Activated CD4-positive, alpha-beta memory T cell treated with anti-CD3 and anti-CD28 coated beads for 36 hours (primary cell): ENCODE measurements around the gene KLK15. TPM values are rescaled to one million over a fixed set of nuclear protein-coding genes. Genes with fewer than 3 reads are reported as not detected.

Experiments used
- CTCF ChIA-PET: fragments of 350-600 bp; sonication (Branson Sonifier 250); formaldehyde crosslinking; loops from one replicate; lab custom pipeline; 2021; ENCODE audit warnings: antibody characterized with exemption, inconsistent platforms; lab: Charles Lee
- POLR2A ChIA-PET: fragments of 350-600 bp; sonication (Branson Sonifier 250); formaldehyde crosslinking; loops from one replicate; lab custom pipeline; 2021; ENCODE audit warnings: antibody characterized with exemption; lab: Charles Lee
- DNase-seq: peaks from one replicate; pipeline ENCODE4 v3.0.0-alpha.2; 2020
- H3K27ac Mint-ChIP-seq: one replicate; pipeline ENCODE4 v1.8.0; 2021; ENCODE audit warnings: mixed read lengths
- H3K27me3 Mint-ChIP-seq: one replicate; pipeline ENCODE4 v1.8.0; 2021; ENCODE audit warnings: mixed read lengths
- H3K36me3 Mint-ChIP-seq: one replicate; pipeline ENCODE4 v1.8.0; 2021; ENCODE audit warnings: mixed read lengths
- H3K4me1 Mint-ChIP-seq: one replicate; pipeline ENCODE4 v1.8.0; 2021; ENCODE audit warnings: low read depth, mixed read lengths
- H3K4me3 Mint-ChIP-seq: one replicate; pipeline ENCODE4 v1.8.0; 2021; ENCODE audit warnings: mild to moderate bottlenecking, mixed read lengths
- H3K9me3 Mint-ChIP-seq: one replicate; pipeline ENCODE4 v1.8.0; 2021; ENCODE audit warnings: mixed read lengths
- intact Hi-C: fragments of 100-400 bp; cut with micrococcal nuclease; formaldehyde crosslinking; loops from one replicate; pipeline ENCODE4 v1.15.1; 2023
- total RNA-seq, 2 experiments: library from RNA; stranded (reverse); gene quantifications; one replicate each; pipeline ENCODE4 v1.2.3, GENCODE V29; 2021

KLK15 gene
- total RNA-seq, 2 experiments from 2014 or later, result not detected

GRCh38 chr19:50797781-50798658 is 35.4 kb downstream of the KLK15 start:
- no peaks in the 10 kb centered on the region for H3K27me3 Mint-ChIP-seq
- ChIA-PET CTCF (interaction anchor here (0.6 kb wide), 1 partner anchor 11 kb away, joined by 3 read pairs; no protein-coding TSS in a partner anchor), POLR2A (no interaction called here)
- H3K4me1 Mint-ChIP-seq, result peaks cover 31% of the 10 kb centered on the region
- no peak for DNase-seq
- H3K36me3 Mint-ChIP-seq, result peaks cover 40% of the 10 kb centered on the region
- no peaks in the 10 kb centered on the region for H3K9me3 Mint-ChIP-seq
- no peak overlapping the region for H3K4me3 Mint-ChIP-seq
- H3K27ac Mint-ChIP-seq, result no peak overlapping the region
- intact Hi-C loops, result no loop called here

GRCh38 chr19:50797429-50797780 is 36.0 kb downstream of the KLK15 start:
- Mint-ChIP-seq H3K4me3 (no peak overlapping the region), H3K27me3 (no peaks in the 10 kb centered on the region), H3K27ac (no peak overlapping the region), H3K4me1 (peaks cover 24% of the 10 kb centered on the region), H3K9me3 (no peaks in the 10 kb centered on the region), H3K36me3 (peaks cover 34% of the 10 kb centered on the region)
- intact Hi-C loops, result no loop called here
- POLR2A ChIA-PET, result interaction anchor here (2.2 kb wide), 1 partner anchor 23 kb away, joined by 9 read pairs; no protein-coding TSS in a partner anchor
- CTCF ChIA-PET, result interaction anchor here (1.3 kb wide), 1 partner anchor 14 kb away, joined by 3 read pairs; no protein-coding TSS in a partner anchor
- no peak for DNase-seq

GRCh38 chr19:50796634-50797428 is 36.5 kb downstream of the KLK15 start:
- H3K4me1 Mint-ChIP-seq, result peaks cover 19% of the 10 kb centered on the region
- CTCF ChIA-PET, result interaction anchor here (1.3 kb wide), 1 partner anchor 13 kb away, joined by 3 read pairs; no protein-coding TSS in a partner anchor
- H3K4me3 Mint-ChIP-seq, result no peak overlapping the region
- no peaks in the 10 kb centered on the region for H3K27me3 Mint-ChIP-seq
- intact Hi-C loops, result no loop called here
- no peak overlapping the region for H3K27ac Mint-ChIP-seq
- no peaks in the 10 kb centered on the region for H3K9me3 Mint-ChIP-seq
- POLR2A ChIA-PET, result interaction anchor here (2.2 to 4.8 kb wide), 2 partner anchors 7 to 24 kb away, joined by 9 to 25 read pairs; no protein-coding TSS in a partner anchor
- peaks cover 28% of the 10 kb centered on the region for H3K36me3 Mint-ChIP-seq
- no peak for DNase-seq

GRCh38 chr19:50796128-50796633 is 37.2 kb downstream of the KLK15 start:
- intact Hi-C loops, result no loop called here
- H3K4me1 Mint-ChIP-seq, result peaks cover 17% of the 10 kb centered on the region
- ChIA-PET POLR2A (interaction anchor here (2.2 to 4.8 kb wide), 2 partner anchors 8 to 24 kb away, joined by 9 to 25 read pairs; no protein-coding TSS in a partner anchor), CTCF (interaction anchor here (1.3 kb wide), 1 partner anchor 13 kb away, joined by 3 read pairs; no protein-coding TSS in a partner anchor)
- DNase-seq, result no peak
- H3K36me3 Mint-ChIP-seq, result peaks cover 26% of the 10 kb centered on the region
- no peak overlapping the region for H3K27ac Mint-ChIP-seq
- H3K9me3 Mint-ChIP-seq, result no peaks in the 10 kb centered on the region
- no peaks in the 10 kb centered on the region for H3K27me3 Mint-ChIP-seq
- H3K4me3 Mint-ChIP-seq, result no peak overlapping the region

- POLR2A ChIA-PET, result interaction anchor here (2.2 to 4.8 kb wide), 2 partner anchors 9 to 25 kb away, joined by 9 to 25 read pairs; no protein-coding TSS in a partner anchor
- H3K36me3 Mint-ChIP-seq, result peaks cover 21% of the 10 kb centered on the region
- no peak overlapping the region for H3K27ac Mint-ChIP-seq
- CTCF ChIA-PET, result interaction anchor here (0.7 to 1.6 kb wide), 2 partner anchors 12 to 110 kb away, joined by 3 to 5 read pairs; no protein-coding TSS in a partner anchor
- intact Hi-C loops, result no loop called here
- DNase-seq, result no peak
- H3K27me3 Mint-ChIP-seq, result no peaks in the 10 kb centered on the region
- peaks cover 12% of the 10 kb centered on the region for H3K4me1 Mint-ChIP-seq
- no peak overlapping the region for H3K4me3 Mint-ChIP-seq
- no peaks in the 10 kb centered on the region for H3K9me3 Mint-ChIP-seq
Observed at GRCh38 chr19:50795664-50796073, 37.7 kb downstream of the KLK15 start.

GRCh38 chr19:50794876-50795663 is 38.3 kb downstream of the KLK15 start:
- H3K27me3 Mint-ChIP-seq, result no peaks in the 10 kb centered on the region
- intact Hi-C loops, result no loop called here
- peak overlapping the region; percentile 49 for H3K27ac Mint-ChIP-seq
- peaks cover 18% of the 10 kb centered on the region for H3K36me3 Mint-ChIP-seq
- POLR2A ChIA-PET, result interaction anchor here (2.2 to 4.8 kb wide), 2 partner anchors 9 to 25 kb away, joined by 9 to 25 read pairs; no protein-coding TSS in a partner anchor
- H3K4me3 Mint-ChIP-seq, result no peak overlapping the region
- CTCF ChIA-PET, result interaction anchor here (0.7 to 3.3 kb wide), 4 partner anchors 11 to 127 kb away, joined by 3 to 19 read pairs (median 4); no protein-coding TSS in a partner anchor
- peaks cover 10% of the 10 kb centered on the region for H3K4me1 Mint-ChIP-seq
- no peaks in the 10 kb centered on the region for H3K9me3 Mint-ChIP-seq
- no peak for DNase-seq

GRCh38 chr19:50794074-50794875 is 39.1 kb downstream of the KLK15 start:
- Mint-ChIP-seq H3K27me3 (no peaks in the 10 kb centered on the region), H3K4me3 (peak overlapping the region; percentile 12), H3K9me3 (no peaks in the 10 kb centered on the region), H3K4me1 (peaks cover 9% of the 10 kb centered on the region), H3K27ac (peak overlapping the region; percentile 42), H3K36me3 (peaks cover 14% of the 10 kb centered on the region)
- POLR2A ChIA-PET, result interaction anchor here (4.8 kb wide), 1 partner anchor 10 kb away, joined by 25 read pairs; no protein-coding TSS in a partner anchor
- intact Hi-C loops, result no loop called here
- DNase-seq, result peak; percentile 60
- CTCF ChIA-PET, result interaction anchor here (0.7 to 3.3 kb wide), 4 partner anchors 10 to 186 kb away, joined by 3 to 19 read pairs (median 4); no protein-coding TSS in a partner anchor

- ChIA-PET CTCF (interaction anchor here (1.0 to 3.3 kb wide), 3 partner anchors 129 to 237 kb away, joined by 3 to 19 read pairs (median 5); no protein-coding TSS in a partner anchor), POLR2A (interaction anchor here (4.8 kb wide), 1 partner anchor 11 kb away, joined by 25 read pairs; no protein-coding TSS in a partner anchor)
- H3K36me3 Mint-ChIP-seq, result peaks cover 12% of the 10 kb centered on the region
- no peak for DNase-seq
- no peaks in the 10 kb centered on the region for H3K27me3 Mint-ChIP-seq
- no peak overlapping the region for H3K4me3 Mint-ChIP-seq
- intact Hi-C loops, result no loop called here
- H3K9me3 Mint-ChIP-seq, result no peaks in the 10 kb centered on the region
- H3K4me1 Mint-ChIP-seq, result peaks cover 9% of the 10 kb centered on the region
- H3K27ac Mint-ChIP-seq, result no peak overlapping the region
Observed at GRCh38 chr19:50793558-50794065, 39.8 kb downstream of the KLK15 start.

- Mint-ChIP-seq H3K36me3 (peaks cover 4% of the 10 kb centered on the region), H3K9me3 (no peaks in the 10 kb centered on the region), H3K27me3 (no peaks in the 10 kb centered on the region), H3K4me1 (peaks cover 9% of the 10 kb centered on the region), H3K27ac (no peak overlapping the region), H3K4me3 (no peak overlapping the region)
- ChIA-PET CTCF (interaction anchor here (1.4 to 3.3 kb wide), 3 partner anchors 10 to 236 kb away, joined by 4 to 19 read pairs (median 5); no protein-coding TSS in a partner anchor), POLR2A (interaction anchor here (4.8 kb wide), 1 partner anchor 12 kb away, joined by 25 read pairs; no protein-coding TSS in a partner anchor)
- intact Hi-C loops, result no loop called here
- DNase-seq, result no peak
Observed at GRCh38 chr19:50792272-50793250, 40.8 kb downstream of the KLK15 start.
